T-helper 1 cell treated with Interleukin-12 subunit alpha and Interleukin-12 subunit beta and Interleukin-4 antibody, amounts not matched to agents 30 ng/mL and 1 ng/mL, for 36 hours (primary cell): ENCODE measurements around the gene ATXN7L3. TPM values are rescaled to one million over a fixed set of nuclear protein-coding genes. Genes with fewer than 3 reads are reported as not detected.

ENCODE experiments used
- intact Hi-C: fragments of 100-400 bp; cut with micrococcal nuclease; formaldehyde crosslinking; loops from one replicate; pipeline ENCODE4 v1.15.1; 2024
- total RNA-seq: library from RNA; stranded (reverse); gene quantifications from 2 replicates; pipeline ENCODE4 v1.2.3, GENCODE V29; 2022

ATXN7L3 gene
- total RNA-seq, 1 donor from 2014 or later = 128 TPM

DNA sequence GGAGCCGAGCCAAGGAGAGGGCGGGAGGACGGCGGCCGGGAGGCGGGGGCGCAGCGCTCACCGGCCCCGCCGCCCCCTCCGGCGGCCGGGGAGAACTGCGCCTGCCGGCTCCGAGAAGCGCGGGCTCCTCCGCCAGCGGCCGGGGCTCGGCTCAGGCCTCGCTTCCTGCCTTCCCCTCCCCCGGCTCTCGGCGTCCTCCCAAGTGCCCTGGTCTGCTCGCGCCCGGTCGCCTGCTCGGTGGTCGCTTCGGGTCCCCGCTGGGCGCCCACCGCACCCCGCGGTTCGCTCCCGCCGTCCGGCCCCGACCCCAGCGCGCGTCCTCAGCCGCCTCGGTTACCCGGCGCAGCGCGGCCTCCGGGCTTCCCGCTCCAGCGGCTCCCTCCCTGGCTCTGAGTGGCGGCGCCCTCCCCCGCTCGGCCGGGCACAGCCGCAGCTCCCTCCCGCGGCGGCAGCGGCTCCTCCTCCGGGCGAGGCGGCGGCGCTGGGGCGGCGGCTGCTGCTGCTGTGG is 19.5 kb upstream of the ATXN7L3 start:
- intact Hi-C loops = loop anchor here (5.0 kb wide), 1 partner anchor 678 kb away; the partner anchor contains the start of gene EFTUD2

DNA sequence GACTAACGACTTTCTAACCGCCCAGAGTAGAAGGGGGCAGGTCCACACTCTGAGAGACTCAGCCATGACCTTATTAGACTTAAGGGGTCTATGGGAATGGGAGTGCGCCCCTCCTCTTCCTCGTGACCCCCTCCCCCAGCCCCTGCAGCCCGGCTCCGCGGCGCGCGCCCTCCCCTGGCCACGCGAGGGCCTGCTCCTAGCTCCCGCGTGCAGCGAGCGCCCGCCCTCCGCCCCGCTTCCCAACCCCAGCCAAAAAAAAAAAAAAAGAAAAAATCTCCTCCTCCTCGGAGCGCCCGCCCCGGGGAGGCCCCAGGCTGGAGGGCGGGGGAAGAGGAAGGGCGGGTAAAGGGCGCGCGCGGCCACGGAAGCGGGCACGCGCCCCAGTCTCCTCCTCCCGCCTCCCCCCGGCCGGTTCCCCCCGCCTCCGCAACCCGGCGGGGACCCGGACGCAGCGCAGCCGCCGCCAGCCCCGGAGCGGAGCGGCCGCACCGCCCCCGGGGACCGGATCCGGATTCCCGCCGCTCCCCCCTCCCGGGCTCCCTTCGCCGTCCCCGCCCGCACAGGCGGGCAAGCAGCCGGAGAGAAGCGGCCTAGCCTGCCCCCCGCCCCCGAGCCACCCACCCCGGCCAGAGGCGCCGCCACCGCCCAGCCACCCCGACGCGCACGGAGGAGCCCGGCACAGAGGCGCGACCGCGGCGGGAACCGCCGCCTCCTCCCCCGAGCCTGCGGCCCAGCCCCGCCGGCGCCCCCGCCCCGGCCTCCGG is 18.8 kb upstream of the ATXN7L3 start:
- intact Hi-C loops = loop anchor here (1.0 to 5.0 kb wide), 4 partner anchors 8 to 679 kb away; partner anchors contain the start of gene EFTUD2

DNA sequence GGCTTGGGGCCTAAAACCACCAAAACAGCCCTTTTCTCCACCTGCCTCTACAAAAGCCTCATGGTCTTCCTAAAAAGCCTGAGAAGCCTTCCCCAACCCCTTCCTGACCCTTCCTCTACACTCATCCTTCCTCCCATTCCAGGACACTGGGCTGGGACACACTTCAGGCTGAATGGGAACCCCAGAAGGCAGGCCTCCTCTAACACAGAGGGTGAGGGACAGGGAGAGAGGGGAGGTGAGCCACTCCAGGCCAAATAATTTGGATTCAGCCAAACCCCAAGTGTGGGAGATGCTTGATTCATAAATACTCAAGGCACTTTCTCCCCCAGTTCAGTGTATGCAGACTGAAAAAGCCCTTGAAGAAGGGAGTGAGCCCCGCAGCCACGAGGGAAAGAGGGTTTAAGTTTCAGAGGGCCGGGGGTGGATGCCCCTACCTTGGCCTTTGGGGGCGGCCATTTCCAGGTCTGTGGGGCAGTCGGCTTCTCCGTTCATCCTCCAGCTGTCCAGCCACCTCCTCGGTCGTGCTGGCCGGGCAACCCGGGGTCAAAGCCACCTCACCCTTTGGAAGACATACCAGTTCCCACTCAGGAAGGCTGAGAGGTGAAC is 18.2 kb upstream of the ATXN7L3 start:
- intact Hi-C loops = loop anchor here (1.0 to 5.0 kb wide), 4 partner anchors 8 to 679 kb away; partner anchors contain the start of gene EFTUD2

DNA sequence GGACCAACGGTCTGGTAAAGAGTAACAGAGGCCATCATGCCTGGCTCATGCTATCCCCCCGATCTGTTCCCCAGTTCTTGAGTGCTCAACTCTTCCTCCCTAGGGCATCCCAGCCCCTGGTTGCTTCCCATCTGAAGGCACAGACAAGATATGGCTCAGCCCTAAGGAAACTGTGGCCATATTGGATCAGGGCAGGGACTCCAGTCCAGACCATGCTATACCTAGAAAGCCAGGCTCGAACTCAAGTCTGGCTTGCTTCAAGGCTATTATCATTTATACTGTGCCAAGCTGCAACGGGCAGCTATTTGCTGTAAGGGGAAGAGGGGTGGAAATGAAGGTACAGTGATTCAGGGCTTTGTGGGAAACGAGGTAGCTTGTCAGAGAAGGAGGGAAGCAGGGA is 17.0 kb upstream of the ATXN7L3 start:
- intact Hi-C loops = loop anchor here (5.0 kb wide), 1 partner anchor 681 kb away; the partner anchor contains the start of gene EFTUD2

GRCh38 chr17:44216173-44216572 is 16.5 kb upstream of the ATXN7L3 start:
- intact Hi-C loops = loop anchor here (5.0 kb wide), 1 partner anchor 681 kb away; the partner anchor contains the start of gene EFTUD2

GRCh38 chr17:44214896-44215295 is 15.2 kb upstream of the ATXN7L3 start:
- intact Hi-C loops = loop anchor here (5.0 kb wide), 1 partner anchor 682 kb away; the partner anchor contains the start of gene EFTUD2

DNA sequence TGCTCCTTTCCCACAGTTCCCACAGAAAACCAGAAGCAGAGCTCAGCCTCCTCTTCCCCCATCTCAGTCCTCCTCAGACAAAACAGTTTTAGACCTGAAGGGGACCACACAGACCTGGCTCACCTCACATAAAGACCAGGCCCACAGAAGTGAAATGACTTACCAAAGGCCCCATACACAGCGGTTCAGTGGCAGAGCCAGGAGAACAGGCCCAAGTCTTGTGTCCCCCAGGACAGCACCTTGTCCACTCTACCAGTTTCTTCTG is 14.5 kb upstream of the ATXN7L3 start:
- intact Hi-C loops = no loop called here

- intact Hi-C loops = no loop called here
These were observed 13.9 kb upstream of the ATXN7L3 start for GRCh38 chr17:44213403-44214229.

- intact Hi-C loops = no loop called here
These were observed 13.1 kb upstream of the ATXN7L3 start for GRCh38 chr17:44212507-44213402.

DNA sequence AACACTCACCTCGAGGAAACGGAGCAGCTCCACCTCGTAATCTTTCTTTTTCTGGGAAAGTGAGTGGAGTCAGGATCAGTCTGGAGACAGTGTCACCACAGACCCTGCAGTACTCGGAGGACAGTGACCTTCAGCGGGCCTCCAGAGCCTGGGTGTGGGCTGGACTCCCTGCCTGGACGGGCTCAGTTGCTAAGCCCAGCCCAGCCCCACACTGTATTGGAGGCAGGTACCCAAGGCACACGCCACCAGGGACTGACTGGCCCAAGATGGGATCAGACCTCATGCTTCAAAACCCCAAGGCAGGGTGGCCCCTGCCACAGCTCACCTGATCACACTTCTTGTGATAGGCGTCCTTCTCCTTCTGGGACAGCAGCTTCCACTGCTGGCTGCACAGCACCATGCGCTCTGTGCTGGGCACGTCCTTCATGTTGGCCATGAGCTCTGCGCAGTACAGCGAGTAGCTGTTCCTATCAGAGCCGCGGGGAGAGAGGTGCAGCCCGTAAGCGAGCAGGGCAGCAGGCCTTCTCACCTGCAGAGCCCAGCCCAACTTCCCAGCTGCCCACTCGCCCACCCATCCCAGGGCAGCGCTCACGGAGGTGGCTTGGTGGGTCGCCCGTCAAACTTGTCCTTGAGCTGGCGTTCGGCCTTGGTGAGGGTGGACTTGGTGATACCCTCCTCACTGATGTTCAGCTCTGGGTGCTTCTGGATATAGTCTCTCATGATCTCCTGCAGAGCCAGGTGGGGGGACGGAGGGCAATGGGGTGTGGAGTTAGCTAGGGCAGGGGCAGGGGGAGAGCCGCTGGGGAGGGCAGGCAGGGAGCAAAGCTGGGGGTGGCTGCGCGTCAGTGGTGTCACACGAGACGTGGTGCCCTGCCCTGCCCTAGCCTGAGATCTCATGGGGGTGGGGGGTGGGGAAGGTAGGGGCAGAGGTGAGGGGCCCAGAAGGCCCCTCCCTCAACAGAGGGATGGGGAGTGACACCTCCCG is 11.9 kb upstream of the ATXN7L3 start:
- intact Hi-C loops = no loop called here

DNA sequence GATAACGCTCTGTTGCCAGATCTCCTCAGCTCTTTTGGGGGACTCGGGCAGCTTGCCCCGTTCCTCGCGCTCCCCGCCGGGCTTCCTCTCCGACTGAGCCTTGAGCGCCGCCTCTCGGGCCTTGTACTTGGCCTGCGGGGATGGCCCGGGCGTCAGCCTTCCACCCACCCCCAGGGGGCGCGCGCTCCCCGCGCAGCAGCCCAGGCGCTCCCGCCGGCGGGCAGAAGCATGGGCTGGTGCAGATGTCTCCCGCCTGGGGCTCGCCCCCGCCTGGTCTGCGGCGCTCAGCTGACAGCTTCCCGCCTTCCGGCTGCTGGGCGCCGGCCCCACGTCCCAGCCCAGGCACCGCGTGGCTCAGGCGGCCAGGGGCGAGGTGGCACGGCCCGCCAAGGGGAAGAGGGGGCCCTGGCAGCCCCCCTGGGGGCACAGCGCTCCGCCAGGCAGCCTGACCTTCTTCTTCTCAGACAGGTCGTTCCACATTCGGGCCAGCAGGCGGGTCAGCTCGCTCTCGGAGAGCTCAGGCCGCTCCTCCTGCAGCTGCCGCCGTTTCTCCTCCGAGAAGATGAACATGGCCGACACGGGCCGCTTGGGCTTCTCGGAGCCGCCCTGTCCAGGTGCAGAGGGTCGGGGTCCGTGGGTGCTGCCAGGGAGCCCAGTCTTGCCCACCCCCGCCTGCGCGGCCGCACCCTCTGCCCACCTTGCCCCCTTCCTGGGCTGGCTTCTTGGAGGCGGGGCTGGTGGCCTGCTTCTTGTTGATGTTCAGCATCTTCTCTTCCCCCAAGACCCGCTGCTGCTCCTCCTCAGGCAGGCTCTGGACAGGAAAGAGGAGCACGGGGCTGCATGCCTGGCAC is 10.9 kb upstream of the ATXN7L3 start:
- intact Hi-C loops = loop anchor here (1.0 kb wide), 4 partner anchors 8 to 121 kb away; no protein-coding TSS in a partner anchor

- intact Hi-C loops = loop anchor here (1.0 kb wide), 4 partner anchors 8 to 121 kb away; no protein-coding TSS in a partner anchor
These were observed 10.2 kb upstream of the ATXN7L3 start for GRCh38 chr17:44209786-44210341.

GRCh38 chr17:44207743-44208142 is 8.1 kb upstream of the ATXN7L3 start:
- intact Hi-C loops = no loop called here

DNA sequence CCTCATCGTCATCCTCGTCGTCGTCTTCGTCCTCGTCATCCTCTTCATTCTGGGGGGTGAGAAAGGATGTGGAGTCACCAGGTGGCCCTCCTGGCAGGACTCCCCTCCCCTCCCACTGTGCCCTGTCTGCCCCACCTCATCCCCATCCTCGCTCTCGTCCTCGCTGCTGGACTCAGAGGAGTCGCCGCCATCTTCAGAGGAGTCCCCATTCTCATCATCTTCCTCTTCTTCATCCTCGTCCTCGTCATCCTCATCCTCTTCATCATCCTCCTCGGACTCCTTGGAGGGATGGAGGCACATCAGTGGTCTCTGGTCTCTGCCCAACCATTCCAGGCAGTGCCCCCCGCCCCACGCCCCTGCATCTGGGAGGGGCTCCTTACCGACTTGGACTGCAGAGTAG is 7.6 kb upstream of the ATXN7L3 start:
- intact Hi-C loops = no loop called here

DNA sequence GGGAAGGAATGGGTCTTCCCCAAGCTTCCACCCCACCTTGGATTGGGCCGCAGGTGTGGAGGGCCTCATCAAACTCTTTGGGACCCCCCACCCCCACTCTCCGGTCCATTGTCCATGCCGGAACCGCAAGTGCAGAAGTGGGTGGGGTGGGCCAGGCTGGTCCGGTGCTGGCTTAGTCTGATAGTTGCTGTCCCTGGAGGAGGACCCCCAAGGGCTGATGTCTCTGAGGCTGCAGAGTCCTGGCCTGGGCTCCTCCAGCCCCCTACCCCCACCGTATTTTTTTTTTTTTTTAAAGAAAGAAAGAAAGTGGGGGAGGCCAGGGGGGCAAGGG is 7.1 kb upstream of the ATXN7L3 start:
- intact Hi-C loops = no loop called here

GRCh38 chr17:44205962-44206824 is 6.5 kb upstream of the ATXN7L3 start:
- intact Hi-C loops = no loop called here

DNA sequence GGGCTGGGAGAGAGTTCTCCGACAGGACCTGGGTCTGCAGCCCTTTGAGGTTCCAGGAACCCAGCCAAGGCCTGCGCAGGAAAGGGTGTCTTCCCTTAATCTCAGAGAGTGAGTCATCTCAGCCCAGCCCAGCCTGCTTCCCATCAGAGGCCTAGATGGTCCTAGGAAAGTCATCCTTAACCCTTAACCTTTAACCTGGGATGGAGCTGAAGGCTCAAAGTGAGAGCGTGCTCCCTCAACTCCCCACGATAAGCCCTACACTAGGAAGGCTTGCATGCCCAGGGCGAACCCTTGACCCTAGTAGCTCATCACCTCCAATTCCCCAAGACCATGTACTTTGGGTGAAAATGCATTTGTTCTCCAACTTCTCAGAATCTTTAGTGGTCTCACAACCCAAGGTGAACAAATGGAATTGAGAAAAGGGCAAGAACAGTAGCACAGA is 4.8 kb upstream of the ATXN7L3 start:
- intact Hi-C loops = loop anchor here (5.0 kb wide), 2 partner anchors 298 to 573 kb away; partner anchors contain the start of gene GPATCH8
